ENCODE measurements around the gene CDKL2. TPM values are rescaled to one million over a fixed set of nuclear protein-coding genes. Genes with fewer than 3 reads are reported as not detected.

Gene CDKL2
- total and polyA plus RNA-seq, 9 donors = 0.08 to 0.26 (median 0.16) TPM

GRCh38 chr4:75643651-75644050, 13.3 kb upstream of the CDKL2 start:
- Histone ChIP-seq H3K27me3 (ENCODE audit: control insufficient read depth, insufficient read depth, low read length) (no peaks in the 10 kb centered on the region), H3K36me3 (ENCODE audit: control insufficient read depth, insufficient read depth, low read length) (peaks cover 27% of the 10 kb centered on the region), H3K27ac (ENCODE audit: low read length) (no peak overlapping the region), H3K4me1 (ENCODE audit: control insufficient read depth, insufficient read depth, low read length) (no peaks in the 10 kb centered on the region), H3K4me3 (ENCODE audit: low read length) (no peak overlapping the region), H3K9me3 (replicated peaks; ENCODE audit: control insufficient read depth, low read depth, low read length) (no peaks in the 10 kb centered on the region)
- WGBS (ENCODE audit: insufficient coverage) = 83% methylated on average over 1 of the region's 3 CpGs
- DNase-seq = no peak

GRCh38 chr4:75639124-75639695, 8.9 kb upstream of the CDKL2 start:
- H3K4me1 ChIP-seq (ENCODE audit: control insufficient read depth, insufficient read depth, low read length) = no peaks in the 10 kb centered on the region
- no peaks in the 10 kb centered on the region for H3K9me3 ChIP-seq (replicated peaks; ENCODE audit: control insufficient read depth, low read depth, low read length)
- WGBS (ENCODE audit: insufficient coverage) = 100% methylated on average over 6 of the region's 7 CpGs
- H3K4me3 ChIP-seq (ENCODE audit: low read length) = no peak overlapping the region
- no peaks in the 10 kb centered on the region for H3K27me3 ChIP-seq (ENCODE audit: control insufficient read depth, insufficient read depth, low read length)
- no peak for DNase-seq
- peaks cover 9% of the 10 kb centered on the region for H3K36me3 ChIP-seq (ENCODE audit: control insufficient read depth, insufficient read depth, low read length)
- H3K27ac ChIP-seq (ENCODE audit: low read length) = no peak overlapping the region

- no peaks in the 10 kb centered on the region for H3K4me1 ChIP-seq (ENCODE audit: control insufficient read depth, insufficient read depth, low read length)
- no peak overlapping the region for H3K4me3 ChIP-seq (ENCODE audit: low read length)
- no peaks in the 10 kb centered on the region for H3K27me3 ChIP-seq (ENCODE audit: control insufficient read depth, insufficient read depth, low read length)
- no peak for DNase-seq
- H3K36me3 ChIP-seq (ENCODE audit: control insufficient read depth, insufficient read depth, low read length) = peaks cover 3% of the 10 kb centered on the region
- WGBS (ENCODE audit: insufficient coverage) = no CpG with 5 or more reads among the region's 1 CpG
- H3K9me3 ChIP-seq (replicated peaks; ENCODE audit: control insufficient read depth, low read depth, low read length) = no peaks in the 10 kb centered on the region
- no peak overlapping the region for H3K27ac ChIP-seq (ENCODE audit: low read length)
These were observed 7.5 kb upstream of the CDKL2 start for GRCh38 chr4:75637827-75638226.

- Histone ChIP-seq H3K36me3 (ENCODE audit: control insufficient read depth, insufficient read depth, low read length) (peaks cover 3% of the 10 kb centered on the region), H3K4me1 (ENCODE audit: control insufficient read depth, insufficient read depth, low read length) (no peaks in the 10 kb centered on the region), H3K4me3 (ENCODE audit: low read length) (no peak overlapping the region), H3K27ac (ENCODE audit: low read length) (no peak overlapping the region), H3K27me3 (ENCODE audit: control insufficient read depth, insufficient read depth, low read length) (no peaks in the 10 kb centered on the region), H3K9me3 (replicated peaks; ENCODE audit: control insufficient read depth, low read depth, low read length) (no peaks in the 10 kb centered on the region)
- no CpG with 5 or more reads among the region's 1 CpG for WGBS (ENCODE audit: insufficient coverage)
- DNase-seq = no peak
These were observed 6.8 kb upstream of the CDKL2 start for GRCh38 chr4:75637176-75637575.

GRCh38 chr4:75634951-75635350, 4.6 kb upstream of the CDKL2 start:
- Histone ChIP-seq H3K36me3 (ENCODE audit: control insufficient read depth, insufficient read depth, low read length) (no peaks in the 10 kb centered on the region), H3K9me3 (replicated peaks; ENCODE audit: control insufficient read depth, low read depth, low read length) (no peaks in the 10 kb centered on the region), H3K4me1 (ENCODE audit: control insufficient read depth, insufficient read depth, low read length) (peaks cover 10% of the 10 kb centered on the region), H3K27ac (ENCODE audit: low read length) (no peak overlapping the region), H3K27me3 (ENCODE audit: control insufficient read depth, insufficient read depth, low read length) (peaks cover 8% of the 10 kb centered on the region), H3K4me3 (ENCODE audit: low read length) (no peak overlapping the region)
- WGBS (ENCODE audit: insufficient coverage) = no CpG with 5 or more reads among the region's 2 CpGs
- peak; percentile 11 for DNase-seq

- 65% methylated on average over 2 of the region's 3 CpGs for WGBS (ENCODE audit: insufficient coverage)
- peaks cover 10% of the 10 kb centered on the region for H3K4me1 ChIP-seq (ENCODE audit: control insufficient read depth, insufficient read depth, low read length)
- no peak overlapping the region for H3K4me3 ChIP-seq (ENCODE audit: low read length)
- H3K27ac ChIP-seq (ENCODE audit: low read length) = no peak overlapping the region
- no peaks in the 10 kb centered on the region for H3K36me3 ChIP-seq (ENCODE audit: control insufficient read depth, insufficient read depth, low read length)
- H3K9me3 ChIP-seq (replicated peaks; ENCODE audit: control insufficient read depth, low read depth, low read length) = no peaks in the 10 kb centered on the region
- DNase-seq = no peak
- peaks cover 9% of the 10 kb centered on the region for H3K27me3 ChIP-seq (ENCODE audit: control insufficient read depth, insufficient read depth, low read length)
These were observed 4.0 kb upstream of the CDKL2 start for GRCh38 chr4:75634281-75634680.

- 40% methylated on average over 1 of the region's 2 CpGs for WGBS (ENCODE audit: insufficient coverage)
- Histone ChIP-seq H3K4me1 (ENCODE audit: control insufficient read depth, insufficient read depth, low read length) (peaks cover 10% of the 10 kb centered on the region), H3K27me3 (ENCODE audit: control insufficient read depth, insufficient read depth, low read length) (peaks cover 9% of the 10 kb centered on the region), H3K9me3 (replicated peaks; ENCODE audit: control insufficient read depth, low read depth, low read length) (no peaks in the 10 kb centered on the region), H3K36me3 (ENCODE audit: control insufficient read depth, insufficient read depth, low read length) (no peaks in the 10 kb centered on the region), H3K4me3 (ENCODE audit: low read length) (no peak overlapping the region), H3K27ac (ENCODE audit: low read length) (no peak overlapping the region)
- DNase-seq = no peak
These were observed 3.5 kb upstream of the CDKL2 start for GRCh38 chr4:75633846-75634245.

- H3K4me1 ChIP-seq (ENCODE audit: control insufficient read depth, insufficient read depth, low read length) = peaks cover 10% of the 10 kb centered on the region
- H3K36me3 ChIP-seq (ENCODE audit: control insufficient read depth, insufficient read depth, low read length) = no peaks in the 10 kb centered on the region
- H3K4me3 ChIP-seq (ENCODE audit: low read length) = peak overlapping the region; percentile 56
- WGBS (ENCODE audit: insufficient coverage) = 16% methylated on average over 8 of the region's 9 CpGs
- peaks cover 9% of the 10 kb centered on the region for H3K27me3 ChIP-seq (ENCODE audit: control insufficient read depth, insufficient read depth, low read length)
- no peaks in the 10 kb centered on the region for H3K9me3 ChIP-seq (replicated peaks; ENCODE audit: control insufficient read depth, low read depth, low read length)
- no peak overlapping the region for H3K27ac ChIP-seq (ENCODE audit: low read length)
- DNase-seq = no peak
These were observed 605 bp upstream of the CDKL2 start for GRCh38 chr4:75630937-75631329.

GRCh38 chr4:75629239-75629638, 1.1 kb downstream of the CDKL2 start:
- DNase-seq = no peak
- no peak overlapping the region for H3K27ac ChIP-seq (ENCODE audit: low read length)
- no CpG with 5 or more reads among the region's 2 CpGs for WGBS (ENCODE audit: insufficient coverage)

GRCh38 chr4:75623026-75623425, 7.3 kb downstream of the CDKL2 start:
- Histone ChIP-seq H3K4me3 (ENCODE audit: low read length) (no peak overlapping the region), H3K36me3 (ENCODE audit: control insufficient read depth, insufficient read depth, low read length) (no peaks in the 10 kb centered on the region), H3K4me1 (ENCODE audit: control insufficient read depth, insufficient read depth, low read length) (no peaks in the 10 kb centered on the region), H3K27me3 (ENCODE audit: control insufficient read depth, insufficient read depth, low read length) (no peaks in the 10 kb centered on the region), H3K27ac (ENCODE audit: low read length) (no peak overlapping the region), H3K9me3 (replicated peaks; ENCODE audit: control insufficient read depth, low read depth, low read length) (no peaks in the 10 kb centered on the region)
- WGBS (ENCODE audit: insufficient coverage) = no CpG with 5 or more reads among the region's 5 CpGs
- DNase-seq = no peak

More at GRCh38 chr4:75629239-75629638, 1.1 kb downstream of the CDKL2 start:
- no peaks in the 10 kb centered on the region for H3K36me3 ChIP-seq (ENCODE audit: control insufficient read depth, insufficient read depth, low read length)
- no peaks in the 10 kb centered on the region for H3K9me3 ChIP-seq (replicated peaks; ENCODE audit: control insufficient read depth, low read depth, low read length)
- peaks cover 10% of the 10 kb centered on the region for H3K4me1 ChIP-seq (ENCODE audit: control insufficient read depth, insufficient read depth, low read length)
- H3K4me3 ChIP-seq (ENCODE audit: low read length) = no peak overlapping the region
- H3K27me3 ChIP-seq (ENCODE audit: control insufficient read depth, insufficient read depth, low read length) = peaks cover 9% of the 10 kb centered on the region

- Histone ChIP-seq H3K36me3 (ENCODE audit: control insufficient read depth, insufficient read depth, low read length) (no peaks in the 10 kb centered on the region), H3K9me3 (replicated peaks; ENCODE audit: control insufficient read depth, low read depth, low read length) (peaks cover 1% of the 10 kb centered on the region), H3K4me1 (ENCODE audit: control insufficient read depth, insufficient read depth, low read length) (no peaks in the 10 kb centered on the region), H3K27me3 (ENCODE audit: control insufficient read depth, insufficient read depth, low read length) (no peaks in the 10 kb centered on the region), H3K27ac (ENCODE audit: low read length) (no peak overlapping the region), H3K4me3 (ENCODE audit: low read length) (no peak overlapping the region)
- DNase-seq = no peak
These were observed 8.6 kb downstream of the CDKL2 start for GRCh38 chr4:75621715-75622114.
